ENCODE data around the gene IRX3.

DNA sequence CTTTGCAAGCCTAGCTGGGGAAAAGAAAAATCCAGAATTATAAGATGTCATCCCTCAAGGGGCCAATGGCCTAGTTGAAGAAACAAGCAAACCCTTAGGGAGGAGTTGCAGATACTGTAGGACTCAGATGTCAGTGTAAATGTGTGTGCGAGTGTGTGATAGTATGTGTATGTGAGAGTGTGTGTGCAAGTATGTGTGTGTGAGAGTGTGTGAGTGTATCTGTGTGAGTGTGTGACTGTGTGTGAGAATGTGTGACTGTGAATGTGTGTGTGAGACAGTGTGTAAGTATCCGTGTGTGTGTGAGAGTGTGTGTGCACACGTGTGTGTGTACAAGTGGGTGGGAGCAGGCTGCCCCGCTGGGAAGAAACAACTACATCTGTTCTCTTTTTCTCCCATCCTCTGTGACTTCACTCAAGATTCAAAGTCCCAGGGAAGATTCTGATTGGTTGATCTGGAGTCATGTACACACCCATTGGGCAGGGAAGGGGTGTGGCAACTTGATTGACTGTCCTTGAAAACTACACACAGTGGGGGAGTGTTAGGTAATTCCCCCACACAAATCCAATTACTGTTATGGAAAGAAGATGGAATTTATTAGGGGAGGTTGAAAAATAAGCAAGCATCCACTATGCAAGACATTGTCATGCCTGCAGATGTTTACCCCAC is 40.7 kb downstream of the IRX3 start:
- TF ChIP-seq CTCF (IDR thresholded peaks at IDR 0.05) (no peak), POLR2A (IDR thresholded peaks at IDR 0.05) (no peak)

All from thyroid gland (tissue), 4 donors.